Measurements from ENCODE around the gene KBTBD12.

DNA sequence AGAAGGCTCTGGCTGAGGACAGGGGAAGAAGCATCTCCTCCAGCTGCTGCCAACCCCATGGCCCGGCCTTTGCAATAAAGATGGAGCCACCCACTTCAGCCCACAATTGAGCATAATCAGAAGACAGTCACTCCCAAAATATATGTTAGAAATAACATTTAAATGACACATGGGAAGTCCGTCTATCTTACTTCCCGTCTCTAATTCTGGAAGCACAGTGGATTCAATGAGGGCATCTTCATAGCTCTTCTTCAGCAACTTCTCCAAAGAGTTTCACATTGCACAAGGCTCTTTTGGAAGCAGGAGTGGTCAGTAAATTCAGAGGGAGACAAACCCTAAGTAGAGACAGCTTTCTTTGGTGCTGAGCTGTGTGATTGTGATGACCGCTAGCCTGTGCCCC lies 70.2 kb downstream of the KBTBD12 start:
- TF ChIP-seq POLR2A (IDR thresholded peaks at IDR 0.05; ENCODE audit: low read depth, low read length) (no peak), TAF1 (IDR thresholded peaks at IDR 0.05; ENCODE audit: borderline replicate concordance, low read depth, low read length) (no peak)

All from GM12892 (cell line).